ENCODE measurements around the gene TRPM3. TPM values are rescaled to one million over a fixed set of nuclear protein-coding genes. Genes with fewer than 3 reads are reported as not detected.

TRPM3 gene
- total and polyA plus RNA-seq, 2 of the 8 experiments (the other 6 are each of a cell fraction or from before 2014, with no cell fraction given), result 2.4 to 10.9 TPM

DNA sequence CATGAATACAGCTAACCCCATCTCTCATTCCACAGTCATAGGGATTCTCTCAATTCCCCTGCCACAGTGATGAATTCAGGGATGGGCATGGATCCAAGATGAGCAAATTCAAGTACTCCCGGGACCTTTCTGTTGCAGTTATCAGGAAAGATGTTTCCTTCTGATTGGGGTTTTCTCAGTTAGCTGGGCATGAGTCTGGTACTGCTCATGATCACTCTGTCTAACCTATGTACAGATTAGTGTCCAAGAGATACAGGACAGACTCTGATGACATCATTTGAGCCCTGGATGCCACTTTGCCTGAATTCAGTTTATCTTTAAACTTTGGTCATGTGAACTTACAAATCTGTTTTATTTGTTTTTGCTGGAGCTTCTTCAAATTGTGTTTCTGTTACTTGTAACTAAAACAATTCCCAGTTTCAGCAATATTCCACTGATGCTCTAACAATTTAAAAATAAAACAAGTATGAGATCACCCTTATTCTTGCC, 449.2 kb downstream of the TRPM3 start:
- Histone ChIP-seq H3K27ac (ENCODE audit: low read depth, low read length) (no peak overlapping the region), H3K18ac (ENCODE audit: extremely low read depth, low read length) (no peak overlapping the region), H4K91ac (replicated peaks; ENCODE audit: insufficient read length, low read length) (no peak overlapping the region), H2BK20ac (ENCODE audit: low read length) (no peak overlapping the region), H3K4me1 (replicated peaks in 1 of 4; ENCODE audit: control insufficient read depth in 3 of 4, insufficient read depth in 4 of 4, low read length in 3 of 4) (no peaks in the 10 kb centered on the region), H2BK120ac (replicated peaks; ENCODE audit: low read depth, low read length) (no peak overlapping the region), H2BK15ac (ENCODE audit: low read length) (no peak overlapping the region), H3K36me3 (ENCODE audit: control insufficient read depth in 2 of 4, insufficient read depth in 4 of 4, low read length in 3 of 4) (no peaks in the 10 kb centered on the region), H3K9ac (replicated peaks in 1 of 4; ENCODE audit: extremely low read depth in 1 of 4, low read depth in 3 of 4, low read length in 3 of 4) (no peak overlapping the region), H3K4ac (replicated peaks; ENCODE audit: insufficient read length, low read depth, low read length) (no peak overlapping the region), H2BK5ac (ENCODE audit: low read depth, low read length) (no peak overlapping the region), H4K20me1 (replicated peaks in 1 of 2; ENCODE audit: control insufficient read depth in 1 of 2, insufficient read depth in 2 of 2, low read length in 2 of 2) (no peaks in the 10 kb centered on the region), H2AFZ (ENCODE audit: low read length) (no peak overlapping the region), H3K79me2 (ENCODE audit: control insufficient read depth in 1 of 2, insufficient read depth in 2 of 2, low read length in 2 of 2) (no peaks in the 10 kb centered on the region), H3K4me2 (ENCODE audit: insufficient read depth in 1 of 2, low read depth in 2 of 2, low read length in 2 of 2) (no peak overlapping the region), H4K8ac (ENCODE audit: extremely low read depth, insufficient read depth, low read length) (no peak overlapping the region), H3K27me3 (replicated peaks in 1 of 4; ENCODE audit: control insufficient read depth in 3 of 4, extremely low read depth in 1 of 4, insufficient read depth in 3 of 4, low read length in 3 of 4) (no peaks in the 10 kb centered on the region), H3K56ac (replicated peaks; ENCODE audit: insufficient read length, low read depth, low read length) (no peak overlapping the region), H4K5ac (ENCODE audit: insufficient read length, low read depth, low read length) (no peak overlapping the region), H2AK5ac (ENCODE audit: low read depth, low read length) (no peak overlapping the region), H3K4me3 (ENCODE audit: extremely low read depth in 1 of 4, insufficient read depth in 2 of 4, low read depth in 3 of 4, low read length in 4 of 4) (no peak overlapping the region), H3K9me3 (ENCODE audit: insufficient read depth in 2 of 2, low read depth in 1 of 2, low read length in 1 of 2) (no peaks in the 10 kb centered on the region), H2BK12ac (ENCODE audit: low read depth, low read length) (no peak overlapping the region), H3K14ac (ENCODE audit: insufficient read length) (no peak overlapping the region), H3K79me1 (ENCODE audit: low read depth, low read length) (no peaks in the 10 kb centered on the region), H3K23ac (ENCODE audit: insufficient read length) (no peak overlapping the region), H3K23me2 (ENCODE audit: low read depth, low read length) (no peaks in the 10 kb centered on the region)
- CTCF ChIA-PET (ENCODE audit: partially characterized antibody), result interaction anchor here (1.0 kb wide), 1 partner anchor 83 kb away, joined by 3 read pairs; no protein-coding TSS in a partner anchor
- WGBS, 2 experiments (ENCODE audit: extremely low coverage in 1 of 2, insufficient coverage in 1 of 2, insufficient read length in 1 of 2, insufficient replicate concordance in 2 of 2, low coverage in 1 of 2, low lambda C conversion rate in 2 of 2, missing lambda C conversion rate in 1 of 2), result 90% methylated on average over 1 of the region's 1 CpG; no CpG with 5 or more reads in 1 of the 2 experiments
- TF ChIP-seq SIN3A (conservative IDR thresholded peaks at IDR 0.05 in 1 of 2, IDR thresholded peaks at IDR 0.05 in 1 of 2; ENCODE audit: low read depth in 1 of 2, low read length in 2 of 2), result no peak
- TF ChIP-seq SUZ12 (IDR thresholded peaks at IDR 0.05; ENCODE audit: low read length), result no peak
- TF ChIP-seq SIX5 (IDR thresholded peaks at IDR 0.05; ENCODE audit: low read depth, low read length), result no peak
- no peak for TF ChIP-seq GABPA (IDR thresholded peaks at IDR 0.05; ENCODE audit: borderline replicate concordance, insufficient read depth, low read length)
- TF ChIP-seq CTBP2 (IDR thresholded peaks at IDR 0.05; ENCODE audit: borderline replicate concordance, insufficient read depth, insufficient read length, low read length), result no peak
- TF ChIP-seq BACH1 (IDR thresholded peaks at IDR 0.05; ENCODE audit: low read length), result no peak
- TF ChIP-seq, protein P1, sequence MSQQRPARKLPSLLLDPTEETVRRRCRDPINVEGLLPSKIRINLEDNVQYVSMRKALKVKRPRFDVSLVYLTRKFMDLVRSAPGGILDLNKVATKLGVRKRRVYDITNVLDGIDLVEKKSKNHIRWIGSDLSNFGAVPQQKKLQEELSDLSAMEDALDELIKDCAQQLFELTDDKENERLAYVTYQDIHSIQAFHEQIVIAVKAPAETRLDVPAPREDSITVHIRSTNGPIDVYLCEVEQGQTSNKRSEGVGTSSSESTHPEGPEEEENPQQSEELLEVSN (IDR thresholded peaks at IDR 0.05), result no peak
- TF ChIP-seq NRF1 (IDR thresholded peaks at IDR 0.05; ENCODE audit: low read depth, low read length), result no peak
- TF ChIP-seq BRCA1 (IDR thresholded peaks at IDR 0.05; ENCODE audit: low read depth, low read length), result no peak
- TF ChIP-seq EGR1 (IDR thresholded peaks at IDR 0.05; ENCODE audit: borderline replicate concordance, low read depth, low read length), result no peak
- DNase-seq (ENCODE audit: low read depth in 1 of 2, low spot score in 2 of 2), result no peak
- no peak for FAIRE-seq
- POLR2A ChIA-PET (ENCODE audit: partially characterized antibody), result no interaction called here

Measured in H1 (cell line).